ENCODE results near the gene DLG2.
"Not testable (repeated sequence)": the region's sequence is repeated elsewhere in the genome, so short reads cannot be mapped to it uniquely, and the experiment has no call there.

DLG2 gene

DNA sequence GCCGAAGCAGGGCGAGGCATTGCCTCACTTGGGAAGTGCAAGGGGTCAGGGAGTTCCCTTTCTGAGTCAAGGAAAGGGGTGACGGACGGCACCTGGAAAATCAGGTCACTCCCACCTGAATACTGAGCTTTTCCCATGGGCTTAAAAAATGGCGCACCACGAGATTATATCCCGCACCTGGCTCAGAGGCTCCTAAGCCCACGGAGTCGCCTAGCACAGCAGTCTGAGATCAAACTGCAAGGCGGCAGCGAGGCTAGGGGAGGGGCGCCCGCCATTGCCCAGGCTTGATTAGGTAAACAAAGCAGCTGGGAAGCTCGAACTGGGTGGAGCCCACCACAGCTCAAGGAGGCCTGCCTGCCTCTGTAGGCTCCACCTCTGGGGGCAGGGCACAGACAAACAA is 2039.3 kb downstream of the DLG2 start:
- DNase-seq: not testable (repeated sequence)

GRCh38 chr11:83583757-83584366 is 2043.3 kb downstream of the DLG2 start:
- peak; percentile 83 for DNase-seq

GRCh38 chr11:83574519-83574918 is 2052.6 kb downstream of the DLG2 start:
- peak; percentile 57 for DNase-seq

- DNase-seq: peak; percentile 78
Observed at GRCh38 chr11:83572581-83573496, 2054.3 kb downstream of the DLG2 start.

GRCh38 chr11:83571302-83571701 is 2055.8 kb downstream of the DLG2 start:
- DNase-seq: peak; percentile 61

DNA sequence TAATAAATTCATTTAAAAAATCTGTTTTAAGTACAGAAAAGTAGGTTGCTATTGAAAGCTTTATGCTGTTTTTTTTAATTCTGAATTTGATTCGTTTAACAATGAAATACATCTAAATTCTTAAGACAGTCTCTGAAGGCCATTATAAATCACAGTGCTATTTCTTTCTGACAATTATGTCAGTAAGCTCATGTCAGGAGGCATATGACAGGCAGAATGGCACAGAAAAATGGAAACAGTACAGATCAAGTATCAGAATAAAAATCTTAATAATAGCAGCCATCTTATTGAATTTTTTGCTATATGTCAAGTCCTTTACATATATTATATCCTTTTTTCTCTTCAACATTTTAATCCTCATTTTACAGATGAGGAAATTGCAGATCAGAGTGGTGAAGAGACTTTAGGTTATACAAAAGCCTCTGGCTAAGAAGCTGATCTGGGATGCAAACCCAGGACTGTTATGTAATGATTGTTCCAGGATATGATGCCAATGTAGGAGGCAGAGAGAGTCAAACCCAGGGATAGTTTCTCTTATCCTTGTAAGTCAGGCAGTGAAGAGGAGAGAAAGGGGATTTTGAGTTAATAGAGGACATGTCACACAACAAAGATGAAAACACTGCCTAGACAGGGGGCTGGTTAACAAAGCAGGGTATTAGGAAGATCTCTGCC is 2057.9 kb downstream of the DLG2 start:
- no peak for DNase-seq

GRCh38 chr11:83568516-83568915 is 2058.6 kb downstream of the DLG2 start:
- peak; percentile 37 for DNase-seq

DNA sequence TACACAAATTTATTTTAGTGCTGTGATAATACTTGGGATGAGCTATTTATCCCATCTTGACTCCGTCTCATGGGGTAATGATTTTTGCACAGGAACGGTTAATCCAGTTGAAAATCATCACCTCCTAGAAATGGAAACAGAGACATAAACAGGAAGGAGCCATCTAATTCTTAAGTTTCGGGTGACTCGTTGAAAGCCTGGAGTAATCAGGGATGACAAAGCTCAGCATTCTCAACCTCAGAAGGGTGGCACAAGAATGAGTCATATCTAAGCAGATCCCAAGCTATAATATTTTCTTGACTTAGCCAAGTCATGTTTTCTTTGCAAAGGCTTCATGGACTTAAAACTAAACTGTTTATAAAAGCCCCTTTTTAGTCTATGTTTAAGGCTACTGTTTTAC is 2060.2 kb downstream of the DLG2 start:
- peak; percentile 81 for DNase-seq

DNA sequence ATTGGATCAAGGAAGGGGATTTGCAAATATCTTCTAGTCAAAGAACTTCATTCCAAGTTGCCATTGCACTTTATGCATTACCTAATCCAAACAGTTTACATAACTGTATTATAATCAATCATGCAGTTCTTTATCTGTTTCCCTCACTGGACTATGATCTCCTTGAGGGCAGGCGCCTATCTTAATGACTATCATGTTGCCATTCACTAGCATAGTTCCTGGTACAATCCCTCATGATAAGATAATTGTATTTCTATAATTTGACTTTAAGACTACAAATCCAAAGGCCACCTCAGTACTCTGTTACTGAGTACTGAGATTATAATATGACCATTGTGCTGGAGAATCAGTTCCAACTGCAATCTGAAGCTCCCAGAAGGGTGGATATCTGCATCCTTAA is 2062.3 kb downstream of the DLG2 start:
- no peak for DNase-seq

DNA sequence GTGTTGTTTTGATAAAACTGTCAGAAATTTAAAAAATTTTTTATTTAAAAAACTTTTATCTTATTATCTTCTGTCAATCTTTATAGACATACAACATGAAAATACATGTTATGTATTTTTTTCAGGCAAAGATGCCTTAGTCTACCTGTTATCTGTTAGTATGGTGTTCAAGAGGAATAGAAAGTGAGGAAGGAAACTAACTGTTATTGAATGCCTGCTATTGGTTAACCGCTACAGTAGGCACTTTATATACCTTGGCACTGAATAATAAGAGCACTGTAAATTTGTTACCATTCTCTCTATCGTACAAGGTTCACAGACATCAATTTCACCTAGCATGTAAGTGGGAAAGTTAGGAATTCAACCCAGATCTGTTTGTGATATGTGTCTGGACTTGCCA is 2068.9 kb downstream of the DLG2 start:
- DNase-seq: no peak

- no peak for DNase-seq
Observed at GRCh38 chr11:83557653-83558052, 2069.5 kb downstream of the DLG2 start.

DNA sequence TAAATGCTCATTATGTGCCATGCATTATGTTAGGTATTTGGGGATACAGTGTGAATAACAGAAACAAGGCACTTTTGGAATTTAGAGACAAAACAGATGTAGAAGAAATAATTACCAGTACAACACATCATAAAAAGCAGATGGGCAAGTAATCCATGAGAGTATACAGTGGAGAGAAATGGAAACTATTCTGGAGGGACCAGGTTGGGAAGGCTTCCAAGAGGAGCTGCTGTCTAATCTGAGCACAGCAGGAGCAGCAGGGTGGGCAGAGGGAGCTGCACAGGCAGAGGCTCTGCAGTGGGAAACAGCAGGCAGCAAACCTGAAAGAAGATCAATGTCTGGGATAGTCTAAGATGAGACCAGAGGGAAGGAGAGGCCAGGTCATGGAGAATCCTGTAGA is 2072.3 kb downstream of the DLG2 start:
- DNase-seq: peak; percentile 65

GRCh38 chr11:83549984-83550667 is 2077.0 kb downstream of the DLG2 start:
- no peak for DNase-seq

DNA sequence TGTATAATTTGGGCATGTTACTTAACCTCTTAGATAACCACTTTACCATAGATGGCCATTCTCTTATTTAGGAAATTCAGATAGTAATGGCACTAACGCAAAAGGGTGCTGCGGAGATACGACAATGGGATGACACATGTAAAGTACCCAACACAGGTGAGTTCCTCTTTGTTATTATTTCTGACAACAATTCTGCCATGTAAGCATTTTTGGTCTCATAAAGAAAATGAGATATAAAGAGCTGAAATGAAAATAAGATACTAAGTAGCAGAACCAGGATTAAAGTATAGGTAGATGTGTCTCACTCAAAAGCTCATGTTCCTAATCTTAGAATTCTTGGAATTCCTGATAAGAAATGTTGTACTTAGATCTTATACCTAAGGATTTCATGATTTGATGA is 2080.8 kb downstream of the DLG2 start:
- DNase-seq: no peak

- DNase-seq: no peak
Observed at GRCh38 chr11:83545494-83546260, 2081.5 kb downstream of the DLG2 start.

GRCh38 chr11:83544846-83545245 is 2082.3 kb downstream of the DLG2 start:
- DNase-seq: no peak

GRCh38 chr11:83543706-83544439 is 2083.3 kb downstream of the DLG2 start:
- no peak for DNase-seq

DNA sequence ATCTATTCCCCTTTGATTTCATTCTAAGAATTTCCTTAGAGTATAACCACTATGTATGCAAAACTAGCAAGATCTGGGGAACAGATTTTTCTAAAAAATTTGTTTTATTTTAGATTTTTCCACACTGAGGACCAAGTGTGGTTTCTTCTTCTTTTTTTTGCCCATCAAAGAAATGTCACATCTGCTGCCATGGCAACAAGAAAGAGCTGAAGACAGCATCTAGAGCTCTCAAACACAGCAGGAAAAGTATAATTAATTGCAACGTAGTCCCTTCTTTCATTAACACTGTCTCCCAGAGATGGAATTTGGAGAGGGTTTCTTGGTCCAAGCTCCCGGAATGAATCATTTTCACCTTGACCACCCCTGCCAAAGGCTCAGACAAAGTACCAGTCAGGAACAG is 2084.3 kb downstream of the DLG2 start:
- no peak for DNase-seq

GRCh38 chr11:83540728-83541127 is 2086.4 kb downstream of the DLG2 start:
- DNase-seq: no peak

GRCh38 chr11:83540112-83540675 is 2086.9 kb downstream of the DLG2 start:
- peak; percentile 23 for DNase-seq

GRCh38 chr11:83538286-83538685 is 2088.9 kb downstream of the DLG2 start:
- DNase-seq: no peak

Measured in fibroblast of skin of right quadriceps (primary cell).